ENCODE results near the gene SLC14A1.

SLC14A1 gene

GRCh38 chr18:45760462-45761036, 36.6 kb downstream of the SLC14A1 start:
- no peak for DNase-seq (ENCODE audit: low read depth)
- H3K4me3 ChIP-seq (ENCODE audit: low read depth, low read length) = no peak overlapping the region
- no peak for TF ChIP-seq CTCF (IDR thresholded peaks at IDR 0.05; ENCODE audit: insufficient read depth, low read depth, low read length, missing control alignments)

GRCh38 chr18:45761512-45762114, 37.6 kb downstream of the SLC14A1 start:
- no peak for TF ChIP-seq CTCF (IDR thresholded peaks at IDR 0.05; ENCODE audit: insufficient read depth, low read depth, low read length, missing control alignments)
- H3K4me3 ChIP-seq (ENCODE audit: low read depth, low read length) = no peak overlapping the region
- DNase-seq (ENCODE audit: low read depth) = no peak

GRCh38 chr18:45764000-45764686, 40.2 kb downstream of the SLC14A1 start:
- DNase-seq (ENCODE audit: low read depth) = no peak
- no peak for TF ChIP-seq CTCF (IDR thresholded peaks at IDR 0.05; ENCODE audit: insufficient read depth, low read depth, low read length, missing control alignments)
- no peak overlapping the region for H3K4me3 ChIP-seq (ENCODE audit: low read depth, low read length)

GRCh38 chr18:45765796-45766195, 41.8 kb downstream of the SLC14A1 start:
- no peak for TF ChIP-seq CTCF (IDR thresholded peaks at IDR 0.05; ENCODE audit: insufficient read depth, low read depth, low read length, missing control alignments)
- H3K4me3 ChIP-seq (ENCODE audit: low read depth, low read length) = no peak overlapping the region
- no peak for DNase-seq (ENCODE audit: low read depth)

- DNase-seq (ENCODE audit: low read depth) = no peak
- TF ChIP-seq CTCF (IDR thresholded peaks at IDR 0.05; ENCODE audit: insufficient read depth, low read depth, low read length, missing control alignments) = no peak
- no peak overlapping the region for H3K4me3 ChIP-seq (ENCODE audit: low read depth, low read length)
Observed at GRCh38 chr18:45771587-45772480, 47.9 kb downstream of the SLC14A1 start.

- H3K4me3 ChIP-seq (ENCODE audit: low read depth, low read length) = no peak overlapping the region
- no peak for TF ChIP-seq CTCF (IDR thresholded peaks at IDR 0.05; ENCODE audit: insufficient read depth, low read depth, low read length, missing control alignments)
- no peak for DNase-seq (ENCODE audit: low read depth)
Observed at GRCh38 chr18:45774065-45774521, 50.1 kb downstream of the SLC14A1 start.

All from GM12865 (cell line).